GM12878 (cell line): ENCODE measurements around the gene TBC1D1. TPM values are rescaled to one million over a fixed set of nuclear protein-coding genes. Genes with fewer than 3 reads are reported as not detected.

Experiments used
- ATAC-seq: fragments of 200-7000 bp; cut with Tn5 transposase; 3 replicates; pipeline ENCODE4 v1.9.1; 2020; ENCODE audit warnings: mild to moderate bottlenecking, moderate library complexity
- BruUV-seq: library from RNA; stranded (reverse); fragments of 400-500 nt; replicated peaks from 2 replicates; lab custom pipeline; 2021; lab: Mats Ljungman, UMichigan
- CTCF ChIA-PET: fragments of 300-600 bp; sonication (Branson Sonifier 250); formaldehyde crosslinking; extraction: SDS; loops from one replicate; lab custom pipeline; 2021; ENCODE audit warnings: inconsistent platforms; lab: Yijun Ruan, JAX
- POLR2A ChIA-PET: fragments of 350-600 bp; formaldehyde crosslinking; extraction: SDS; loops from one replicate; lab custom pipeline; 2021; ENCODE audit warnings: inconsistent platforms; lab: Charles Lee
- RAD21 ChIA-PET: fragments of 300-600 bp; sonication (Branson Sonifier 250); formaldehyde crosslinking; loops from one replicate; lab custom pipeline; 2023; ENCODE audit warnings: antibody characterized with exemption; ENCODE audit not compliant: unreplicated experiment; lab: Charles Lee
- SMC1A ChIA-PET: fragments of 300-600 bp; sonication (Branson Sonifier 250); formaldehyde crosslinking; loops from one replicate; lab custom pipeline; 2023; ENCODE audit not compliant: unreplicated experiment, uncharacterized antibody; lab: Charles Lee
- DNase-seq: peaks from one replicate; pipeline ENCODE4 v3.0.0-alpha.2; 2011; ENCODE audit warnings: low read depth, low spot score
- FAIRE-seq: peaks from 3 replicates; lab custom pipeline; 2011; peaks lifted over from hg19 to GRCh38; lab: Jason Lieb, UNC
- H2AFZ ChIP-seq: 2 replicates; pipeline ENCODE4 v1.6.0; 2011; ENCODE audit warnings: low read depth, low read length, control low read depth; ENCODE audit not compliant: control insufficient read depth
- H3K27ac ChIP-seq: 2 replicates; pipeline ENCODE4 v1.5.1; 2011; ENCODE audit warnings: control low read depth; ENCODE audit not compliant: control insufficient read depth, insufficient read depth
- H3K27me3 ChIP-seq, 2 experiments: replicated peaks in 1 of 2; 2 replicates each; pipeline versions ENCODE4 v1.6.0 to v1.6.1; 2011; ENCODE audit warnings: low read length in 1 of 2; ENCODE audit not compliant: control insufficient read depth in 2 of 2, insufficient read depth in 2 of 2
- H3K36me3 ChIP-seq, 2 experiments: 2 replicates each; pipeline ENCODE4 v1.5.1; 2011; ENCODE audit warnings: low read length in 1 of 2; ENCODE audit not compliant: control insufficient read depth in 2 of 2, insufficient read depth in 2 of 2
- H3K4me1 ChIP-seq: 2 replicates; pipeline ENCODE4 v1.6.1; 2011; ENCODE audit warnings: mild to moderate bottlenecking, low read length, moderate library complexity, mixed read lengths; ENCODE audit not compliant: control insufficient read depth, insufficient read depth
- H3K4me2 ChIP-seq: 2 replicates; pipeline ENCODE4 v1.6.0; 2011; ENCODE audit warnings: control low read depth; ENCODE audit not compliant: control insufficient read depth, insufficient read depth
- H3K4me3 ChIP-seq: fragments of 200-600 bp; sonication (generic); 2 replicates; pipeline ENCODE4 v1.5.1; 2016
- H3K79me2 ChIP-seq: 2 replicates; pipeline ENCODE4 v1.6.0; 2011; ENCODE audit warnings: low read length; ENCODE audit not compliant: control insufficient read depth, insufficient read depth
- H3K9ac ChIP-seq: 2 replicates; pipeline ENCODE4 v1.8.0; 2011; ENCODE audit warnings: low read length, control low read depth, mixed read lengths; ENCODE audit not compliant: control insufficient read depth, insufficient read depth
- H3K9me3 ChIP-seq: replicated peaks from 3 replicates; pipeline ENCODE4 v1.5.1; 2011; ENCODE audit warnings: mild to moderate bottlenecking, low read length; ENCODE audit not compliant: control insufficient read depth, insufficient read depth
- H4K20me1 ChIP-seq: 2 replicates; pipeline ENCODE4 v1.6.0; 2011; ENCODE audit not compliant: control insufficient read depth, insufficient read depth
- BRCA1 ChIP-seq: IDR thresholded peaks from 2 replicates; pipeline ENCODE4 v1.6.1; 2011; ENCODE audit warnings: low read depth, low read length, improper control_type of control experiment
- CHD1 ChIP-seq: IDR thresholded peaks from 2 replicates; pipeline ENCODE4 v1.6.1; 2012; ENCODE audit warnings: low read depth, low read length, improper control_type of control experiment
- CREB1 ChIP-seq: IDR thresholded peaks from 2 replicates; pipeline ENCODE4 v1.6.1; 2012; ENCODE audit warnings: low read depth, mild to moderate bottlenecking, inconsistent platforms
- MXI1 ChIP-seq: fragments of 150-350 bp; IDR thresholded peaks from 2 replicates; pipeline ENCODE4 v1.6.1; 2011; ENCODE audit warnings: low read depth, mild to moderate bottlenecking, inconsistent platforms, low read length, improper control_type of control experiment
- NFXL1 ChIP-seq: fragments of 450-650 bp; IDR thresholded peaks from 2 replicates; pipeline ENCODE4 v1.6.1; 2017; ENCODE audit warnings: antibody characterized with exemption, mild to moderate bottlenecking, borderline replicate concordance
- RAD21 ChIP-seq: IDR thresholded peaks from 2 replicates; pipeline ENCODE4 v1.6.1; 2011; ENCODE audit warnings: mild to moderate bottlenecking, low read depth, low read length, moderate library complexity; ENCODE audit not compliant: insufficient read depth
- SREBF1 ChIP-seq: IDR thresholded peaks from 2 replicates; pipeline ENCODE4 v1.6.1; 2012; ENCODE audit warnings: mild to moderate bottlenecking, low read length
- SUZ12 ChIP-seq: fragments of 200-600 bp; sonication (generic); IDR thresholded peaks from one replicate; pipeline ENCODE4 v1.6.1; 2018; ENCODE audit warnings: antibody characterized with exemption, mild to moderate bottlenecking; ENCODE audit not compliant: unreplicated experiment
- TBL1XR1 ChIP-seq: IDR thresholded peaks from 2 replicates; pipeline ENCODE4 v1.6.1; 2012; ENCODE audit warnings: low read depth, low read length, improper control_type of control experiment
- TCF3 ChIP-seq: IDR thresholded peaks from 2 replicates; pipeline ENCODE4 v1.6.1; 2012; ENCODE audit warnings: low read depth, mild to moderate bottlenecking, low read length, borderline replicate concordance; ENCODE audit not compliant: insufficient read depth
- YBX1 ChIP-seq: fragments of 450-650 bp; IDR thresholded peaks from 2 replicates; pipeline ENCODE4 v1.6.1; 2016; ENCODE audit warnings: antibody characterized with exemption
- ZBED1 ChIP-seq: IDR thresholded peaks from 2 replicates; pipeline ENCODE4 v1.6.1; 2016; ENCODE audit warnings: borderline replicate concordance
- WGBS: methylation state at CpG from one replicate; pipeline ENCODE4 v1.1.6; 2016; ENCODE audit warnings: low lambda C conversion rate; ENCODE audit not compliant: insufficient replicate concordance, insufficient coverage; ENCODE audit errors: missing lambda C conversion rate; 5-methylcytosine and 5-hydroxymethylcytosine counted together
- in situ Hi-C: fragments of 300-500 bp; cut with MboI; formaldehyde crosslinking; loops from 9 replicates; pipeline ENCODE4 v1.14.3; 2018; ENCODE audit warnings: mixed read lengths
- intact Hi-C: fragments of 100-400 bp; cut with micrococcal nuclease; formaldehyde crosslinking; loops from one replicate; pipeline ENCODE4 v1.14.2; 2022; ENCODE audit not compliant: unreplicated experiment
- polyA plus RNA-seq, 11 experiments: library from polyadenylated mRNA; depleted of rRNA in 4 of 11; unstranded in 6 of 11; stranded (reverse) in 5 of 11; fragments of >200 nt; fragmentation: Nextera tagmentation in 4 of 11; fragmentation: Illumina TruSeq in 1 of 11; extraction: Ambion mirVana in 4 of 11; extraction: Trizol in 1 of 11; gene quantifications; 1 replicate in 1 of 11; 2 replicates in 10 of 11; pipeline versions ENCODE4 v1.2.1 to v1.2.3, GENCODE V29; 2011 to 2016; ENCODE audit warnings: inconsistent platforms in 2 of 11, missing spikeins in 2 of 11, low read depth in 1 of 11
- total RNA-seq, 4 experiments: library from RNA; depleted of rRNA in 3 of 4; stranded (reverse); fragments of >200 nt in 3 of 4; fragmentation: Illumina TruSeq in 1 of 4; extraction: Trizol in 1 of 4; gene quantifications; 2 replicates each; pipeline versions ENCODE4 v1.2.1 to v1.2.3, GENCODE V29; 2013 to 2021
- TF ChIP-seq, protein P1 (sequence below): fragments of 450-650 bp; formaldehyde crosslinking; IDR thresholded peaks from 2 replicates; pipeline ENCODE4 v1.4.0; 2022; ENCODE audit warnings: mild to moderate bottlenecking, moderate library complexity
- TF ChIP-seq, protein P2 (sequence below): fragments of 450-650 bp; formaldehyde crosslinking; IDR thresholded peaks from 2 replicates; pipeline ENCODE4 v1.5.0; 2022; ENCODE audit warnings: mild to moderate bottlenecking, missing genetic modification characterization
- TF ChIP-seq, protein P3 (sequence below): fragments of 450-650 bp; conservative IDR thresholded peaks from 2 replicates; pipeline ENCODE4 v1.6.1; 2017; ENCODE audit warnings: mild to moderate bottlenecking, moderate library complexity

The TBC1D1 gene
- total and polyA plus RNA-seq, 10 of the 15 experiments (the other 5 are each of a cell fraction or from before 2014, with no cell fraction given) = 5.3 to 102 (median 57.8) TPM

DNA sequence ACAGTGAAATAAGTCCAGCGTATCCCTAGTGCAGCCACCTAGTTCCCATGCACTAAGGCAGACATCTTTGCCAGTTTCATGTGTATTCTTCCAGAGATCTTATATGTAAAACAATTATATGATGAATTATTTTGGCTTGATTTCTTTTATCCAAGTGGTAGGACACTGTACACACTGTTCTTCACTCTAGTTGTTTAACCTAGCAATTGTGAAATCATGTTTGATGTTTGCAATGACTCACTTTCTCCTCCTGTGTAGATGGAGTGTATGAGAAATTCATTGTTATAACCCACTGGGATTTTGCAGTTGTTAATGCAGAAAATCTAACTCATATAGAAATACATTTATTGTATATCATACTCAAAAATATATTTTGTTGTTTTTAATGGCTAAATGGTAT lies 17.5 kb upstream of the TBC1D1 start:
- DNase-seq = no peak
- ChIA-PET SMC1A (no interaction called here), RAD21 (no interaction called here), POLR2A (no interaction called here), CTCF (no interaction called here)
- no TSS peak for BruUV-seq
- ATAC-seq = no peak
- Histone ChIP-seq H2AFZ (no peak overlapping the region), H4K20me1 (no peaks in the 10 kb centered on the region), H3K4me1 (no peaks in the 10 kb centered on the region; the same call in 1 of the 2 replicates), H3K4me3 (no peak overlapping the region), H3K4me2 (no peak overlapping the region), H3K79me2 (no peaks in the 10 kb centered on the region), H3K9me3 (no peaks in the 10 kb centered on the region), H3K36me3 (no peaks in the 10 kb centered on the region; a peak in 1 of 4 replicates), H3K27me3 (no peaks in the 10 kb centered on the region), H3K9ac (no peak overlapping the region), H3K27ac (no peak overlapping the region)
- in situ Hi-C loops = no loop called here
- intact Hi-C loops = no loop called here
- 100% methylated on average over 1 of the region's 1 CpG for WGBS
- TF ChIP-seq NFXL1 = no peak
- no peak for TF ChIP-seq TBL1XR1
- TF ChIP-seq SREBF1 = no peak
- TF ChIP-seq SUZ12 = no peak
- TF ChIP-seq BRCA1 = no peak
- TF ChIP-seq, protein P1, sequence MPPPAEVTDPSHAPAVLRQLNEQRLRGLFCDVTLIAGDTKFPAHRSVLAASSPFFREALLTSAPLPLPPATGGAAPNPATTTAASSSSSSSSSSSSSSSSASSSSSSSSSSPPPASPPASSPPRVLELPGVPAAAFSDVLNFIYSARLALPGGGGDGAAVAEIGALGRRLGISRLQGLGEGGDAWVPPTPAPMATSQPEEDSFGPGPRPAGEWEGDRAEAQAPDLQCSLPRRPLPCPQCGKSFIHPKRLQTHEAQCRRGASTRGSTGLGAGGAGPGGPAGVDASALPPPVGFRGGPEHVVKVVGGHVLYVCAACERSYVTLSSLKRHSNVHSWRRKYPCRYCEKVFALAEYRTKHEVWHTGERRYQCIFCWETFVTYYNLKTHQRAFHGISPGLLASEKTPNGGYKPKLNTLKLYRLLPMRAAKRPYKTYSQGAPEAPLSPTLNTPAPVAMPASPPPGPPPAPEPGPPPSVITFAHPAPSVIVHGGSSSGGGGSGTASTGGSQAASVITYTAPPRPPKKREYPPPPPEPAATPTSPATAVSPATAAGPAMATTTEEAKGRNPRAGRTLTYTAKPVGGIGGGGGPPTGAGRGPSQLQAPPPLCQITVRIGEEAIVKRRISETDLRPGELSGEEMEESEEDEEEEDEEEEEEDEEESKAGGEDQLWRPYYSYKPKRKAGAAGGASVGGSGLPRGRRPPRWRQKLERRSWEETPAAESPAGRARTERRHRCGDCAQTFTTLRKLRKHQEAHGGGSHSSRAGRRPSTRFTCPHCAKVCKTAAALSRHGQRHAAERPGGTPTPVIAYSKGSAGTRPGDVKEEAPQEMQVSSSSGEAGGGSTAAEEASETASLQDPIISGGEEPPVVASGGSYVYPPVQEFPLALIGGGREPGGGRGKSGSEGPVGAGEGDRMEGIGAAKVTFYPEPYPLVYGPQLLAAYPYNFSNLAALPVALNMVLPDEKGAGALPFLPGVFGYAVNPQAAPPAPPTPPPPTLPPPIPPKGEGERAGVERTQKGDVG (CRISPR knock-in tag) = no peak
- TF ChIP-seq ZBED1 = no peak
- TF ChIP-seq RAD21 = no peak
- no peak for TF ChIP-seq YBX1
- TF ChIP-seq, protein P2, sequence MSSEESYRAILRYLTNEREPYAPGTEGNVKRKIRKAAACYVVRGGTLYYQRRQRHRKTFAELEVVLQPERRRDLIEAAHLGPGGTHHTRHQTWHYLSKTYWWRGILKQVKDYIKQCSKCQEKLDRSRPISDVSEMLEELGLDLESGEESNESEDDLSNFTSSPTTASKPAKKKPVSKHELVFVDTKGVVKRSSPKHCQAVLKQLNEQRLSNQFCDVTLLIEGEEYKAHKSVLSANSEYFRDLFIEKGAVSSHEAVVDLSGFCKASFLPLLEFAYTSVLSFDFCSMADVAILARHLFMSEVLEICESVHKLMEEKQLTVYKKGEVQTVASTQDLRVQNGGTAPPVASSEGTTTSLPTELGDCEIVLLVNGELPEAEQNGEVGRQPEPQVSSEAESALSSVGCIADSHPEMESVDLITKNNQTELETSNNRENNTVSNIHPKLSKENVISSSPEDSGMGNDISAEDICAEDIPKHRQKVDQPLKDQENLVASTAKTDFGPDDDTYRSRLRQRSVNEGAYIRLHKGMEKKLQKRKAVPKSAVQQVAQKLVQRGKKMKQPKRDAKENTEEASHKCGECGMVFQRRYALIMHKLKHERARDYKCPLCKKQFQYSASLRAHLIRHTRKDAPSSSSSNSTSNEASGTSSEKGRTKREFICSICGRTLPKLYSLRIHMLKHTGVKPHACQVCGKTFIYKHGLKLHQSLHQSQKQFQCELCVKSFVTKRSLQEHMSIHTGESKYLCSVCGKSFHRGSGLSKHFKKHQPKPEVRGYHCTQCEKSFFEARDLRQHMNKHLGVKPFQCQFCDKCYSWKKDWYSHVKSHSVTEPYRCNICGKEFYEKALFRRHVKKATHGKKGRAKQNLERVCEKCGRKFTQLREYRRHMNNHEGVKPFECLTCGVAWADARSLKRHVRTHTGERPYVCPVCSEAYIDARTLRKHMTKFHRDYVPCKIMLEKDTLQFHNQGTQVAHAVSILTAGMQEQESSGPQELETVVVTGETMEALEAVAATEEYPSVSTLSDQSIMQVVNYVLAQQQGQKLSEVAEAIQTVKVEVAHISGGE (CRISPR knock-in tag) = no peak
- no peak for TF ChIP-seq CREB1
- no peak for TF ChIP-seq TCF3
- TF ChIP-seq, protein P3, sequence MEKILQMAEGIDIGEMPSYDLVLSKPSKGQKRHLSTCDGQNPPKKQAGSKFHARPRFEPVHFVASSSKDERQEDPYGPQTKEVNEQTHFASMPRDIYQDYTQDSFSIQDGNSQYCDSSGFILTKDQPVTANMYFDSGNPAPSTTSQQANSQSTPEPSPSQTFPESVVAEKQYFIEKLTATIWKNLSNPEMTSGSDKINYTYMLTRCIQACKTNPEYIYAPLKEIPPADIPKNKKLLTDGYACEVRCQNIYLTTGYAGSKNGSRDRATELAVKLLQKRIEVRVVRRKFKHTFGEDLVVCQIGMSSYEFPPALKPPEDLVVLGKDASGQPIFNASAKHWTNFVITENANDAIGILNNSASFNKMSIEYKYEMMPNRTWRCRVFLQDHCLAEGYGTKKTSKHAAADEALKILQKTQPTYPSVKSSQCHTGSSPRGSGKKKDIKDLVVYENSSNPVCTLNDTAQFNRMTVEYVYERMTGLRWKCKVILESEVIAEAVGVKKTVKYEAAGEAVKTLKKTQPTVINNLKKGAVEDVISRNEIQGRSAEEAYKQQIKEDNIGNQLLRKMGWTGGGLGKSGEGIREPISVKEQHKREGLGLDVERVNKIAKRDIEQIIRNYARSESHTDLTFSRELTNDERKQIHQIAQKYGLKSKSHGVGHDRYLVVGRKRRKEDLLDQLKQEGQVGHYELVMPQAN = no peak
- TF ChIP-seq MXI1 = no peak
- TF ChIP-seq CHD1 = no peak
- no peak for FAIRE-seq
